Putamen (tissue), 1 donor: Measurements from ENCODE around the gene BMPR2.
"Not testable (repeated sequence)": the region's sequence is repeated elsewhere in the genome, so short reads cannot be mapped to it uniquely, and the experiment has no call there.

ENCODE experiments used
- DNase-seq: peaks from one replicate; pipeline ENCODE4 v3.0.0-alpha.2; 2016; ENCODE audit warnings: low spot score

BMPR2 gene

DNA sequence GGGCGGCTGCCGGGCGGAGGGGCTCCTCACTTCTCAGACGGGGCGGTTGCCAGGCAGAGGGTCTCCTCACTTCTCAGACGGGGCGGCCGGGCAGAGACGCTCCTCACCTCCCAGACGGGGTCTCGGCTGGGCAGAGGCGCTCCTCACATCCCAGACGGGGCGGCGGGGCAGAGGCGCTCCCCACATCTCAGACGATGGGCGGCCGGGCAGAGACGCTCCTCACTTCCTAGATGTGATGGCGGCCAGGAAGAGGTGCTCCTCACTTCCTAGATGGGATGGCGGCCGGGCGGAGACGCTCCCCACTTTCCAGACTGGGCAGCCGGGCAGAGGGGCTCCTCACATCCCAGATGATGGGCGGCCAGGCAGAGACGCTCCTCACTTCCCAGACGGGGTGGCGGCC is 159.2 kb downstream of the BMPR2 start:
- not testable (repeated sequence) for DNase-seq

DNA sequence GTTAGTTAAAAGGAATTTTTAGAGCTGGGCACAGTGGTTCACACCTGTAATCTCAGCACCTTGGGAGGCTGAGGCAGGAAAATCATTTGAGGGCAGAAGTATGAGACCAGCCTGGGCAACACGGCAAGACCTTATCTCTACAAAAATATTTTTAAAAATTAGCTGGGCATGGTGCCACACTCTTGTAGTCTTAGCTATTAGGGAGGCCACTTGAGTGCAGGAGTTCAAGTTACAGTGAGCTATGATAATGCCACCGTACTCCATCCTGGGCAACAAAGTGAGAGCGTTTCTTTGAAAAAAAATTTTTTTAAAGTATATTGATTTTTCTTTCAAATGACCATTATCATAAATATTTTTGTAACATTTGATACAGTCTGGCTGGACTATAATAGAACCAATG is 165.0 kb downstream of the BMPR2 start:
- DNase-seq, result no peak

DNA sequence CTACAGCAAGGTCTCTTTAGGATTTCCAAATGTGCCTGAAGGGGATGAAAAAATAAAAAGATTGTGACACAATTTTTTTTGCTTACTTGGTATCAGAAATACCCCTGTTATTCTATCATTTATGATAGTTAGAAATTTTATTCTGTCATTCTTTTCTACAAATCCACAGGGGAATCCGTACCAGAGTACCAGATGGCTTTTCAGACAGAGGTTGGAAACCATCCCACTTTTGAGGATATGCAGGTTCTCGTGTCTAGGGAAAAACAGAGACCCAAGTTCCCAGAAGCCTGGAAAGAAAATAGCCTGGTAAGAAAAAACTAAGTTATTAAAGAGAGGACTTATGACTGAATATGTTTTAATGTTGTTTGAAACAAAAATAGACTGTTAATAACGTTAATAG is 166.0 kb downstream of the BMPR2 start:
- DNase-seq, result no peak

DNA sequence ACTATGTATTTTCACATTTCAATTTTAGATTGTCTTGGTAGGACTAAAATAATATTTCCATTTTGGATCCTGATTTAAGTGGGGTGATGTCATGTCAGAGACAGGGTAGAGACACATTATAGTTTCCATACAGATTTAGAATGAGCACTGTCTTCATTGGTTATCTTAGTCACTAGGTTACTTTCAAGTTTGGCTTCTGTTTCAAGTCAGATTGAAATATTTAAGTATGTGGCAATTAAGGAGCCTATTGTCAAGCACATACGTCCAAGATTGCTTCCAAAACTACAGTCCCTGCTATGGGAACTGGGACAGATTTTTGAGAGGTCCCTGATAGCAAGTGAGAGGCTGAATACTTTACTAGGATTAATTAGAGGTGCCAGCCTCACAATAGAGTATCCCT is 169.4 kb downstream of the BMPR2 start:
- no peak for DNase-seq

DNA sequence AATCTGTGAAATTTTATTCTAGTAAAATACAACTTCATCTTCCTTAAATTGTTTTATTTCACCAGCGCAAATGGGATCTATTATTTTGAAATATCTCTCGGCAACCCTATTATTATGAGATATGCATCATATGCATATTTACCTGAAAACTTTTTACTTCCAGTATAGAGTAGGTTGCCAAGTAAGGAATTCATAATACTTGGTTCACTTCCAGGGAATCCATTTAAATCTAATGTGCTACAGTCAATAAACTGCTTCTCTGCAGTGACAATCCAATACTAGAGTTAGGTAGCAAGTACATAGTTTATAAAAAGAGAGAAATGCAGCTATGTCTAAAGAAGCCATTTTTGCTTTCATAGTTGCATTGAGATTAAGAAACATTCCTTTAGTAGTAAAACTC is 169.8 kb downstream of the BMPR2 start:
- DNase-seq, result no peak

DNA sequence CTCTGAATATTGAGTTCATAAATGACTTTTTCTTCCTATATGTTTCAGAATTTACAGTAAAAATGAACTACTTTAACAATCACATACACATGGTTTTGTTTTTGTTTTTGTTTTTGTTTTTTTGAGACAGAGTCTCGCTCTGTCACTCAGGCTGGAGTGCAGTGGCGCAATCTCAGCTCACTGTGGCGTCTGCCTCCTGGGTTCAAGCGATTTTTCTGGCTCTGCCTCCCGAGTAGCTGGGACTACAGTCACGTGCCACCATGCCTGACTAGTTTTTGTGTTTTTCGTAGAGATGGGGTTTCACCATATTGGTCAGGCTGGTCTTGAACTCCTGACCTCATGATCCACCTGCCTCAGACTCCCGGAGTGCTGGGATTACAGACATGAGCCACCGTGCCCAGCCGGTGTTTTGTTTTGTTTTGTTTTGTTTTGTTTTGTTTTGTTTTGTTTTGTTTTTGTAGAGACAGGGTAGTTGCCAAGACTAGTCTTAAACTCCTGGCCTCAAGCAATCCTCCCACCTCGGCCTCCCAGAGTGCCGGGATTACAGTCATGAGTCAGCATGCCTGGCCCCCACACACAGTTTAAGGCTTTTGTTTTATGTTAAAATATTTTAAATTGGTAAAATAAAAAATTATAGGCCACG is 170.5 kb downstream of the BMPR2 start:
- not testable (repeated sequence) for DNase-seq

DNA sequence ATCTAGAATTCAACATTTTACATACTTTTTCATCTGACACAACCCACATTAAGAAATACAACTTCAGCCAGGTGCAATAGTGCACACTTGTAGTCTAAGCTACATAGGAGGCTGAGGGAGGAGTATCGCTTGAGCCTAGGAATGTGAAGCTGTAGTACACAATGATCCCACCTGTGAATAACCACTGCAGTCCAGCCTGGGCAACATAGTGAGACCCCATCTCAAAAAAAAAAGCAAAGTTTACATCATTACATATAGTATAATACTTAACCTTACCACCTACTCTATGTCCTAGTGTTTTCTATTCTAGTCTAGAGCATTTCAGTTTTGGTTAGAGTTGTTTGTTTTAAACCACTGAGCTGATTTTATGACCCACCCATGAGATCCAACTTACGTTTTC is 172.1 kb downstream of the BMPR2 start:
- no peak for DNase-seq

DNA sequence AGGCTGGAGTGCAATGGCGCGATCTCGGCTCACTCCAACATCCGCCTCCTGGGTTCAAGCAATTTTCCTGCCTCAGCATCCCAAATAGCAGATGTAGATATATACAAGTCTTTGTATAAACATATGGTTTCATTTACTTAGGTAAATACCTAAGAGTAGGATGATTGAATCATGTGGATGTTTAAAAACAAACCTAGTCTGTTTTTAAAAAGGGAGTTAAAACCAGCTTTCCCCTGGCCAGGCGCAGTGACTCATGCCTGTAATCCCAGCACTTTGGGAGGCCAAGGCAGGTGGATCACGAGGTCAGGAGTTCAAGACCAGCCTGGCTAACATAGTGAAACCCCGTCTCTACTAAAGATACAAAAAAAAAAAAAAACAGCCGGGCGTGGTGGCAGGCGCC is 174.9 kb downstream of the BMPR2 start:
- DNase-seq, result not testable (repeated sequence)

DNA sequence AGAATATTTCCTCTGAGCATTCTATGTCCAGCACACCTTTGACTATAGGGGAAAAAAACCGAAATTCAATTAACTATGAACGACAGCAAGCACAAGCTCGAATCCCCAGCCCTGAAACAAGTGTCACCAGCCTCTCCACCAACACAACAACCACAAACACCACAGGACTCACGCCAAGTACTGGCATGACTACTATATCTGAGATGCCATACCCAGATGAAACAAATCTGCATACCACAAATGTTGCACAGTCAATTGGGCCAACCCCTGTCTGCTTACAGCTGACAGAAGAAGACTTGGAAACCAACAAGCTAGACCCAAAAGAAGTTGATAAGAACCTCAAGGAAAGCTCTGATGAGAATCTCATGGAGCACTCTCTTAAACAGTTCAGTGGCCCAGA is 179.2 kb downstream of the BMPR2 start:
- no peak for DNase-seq

DNA sequence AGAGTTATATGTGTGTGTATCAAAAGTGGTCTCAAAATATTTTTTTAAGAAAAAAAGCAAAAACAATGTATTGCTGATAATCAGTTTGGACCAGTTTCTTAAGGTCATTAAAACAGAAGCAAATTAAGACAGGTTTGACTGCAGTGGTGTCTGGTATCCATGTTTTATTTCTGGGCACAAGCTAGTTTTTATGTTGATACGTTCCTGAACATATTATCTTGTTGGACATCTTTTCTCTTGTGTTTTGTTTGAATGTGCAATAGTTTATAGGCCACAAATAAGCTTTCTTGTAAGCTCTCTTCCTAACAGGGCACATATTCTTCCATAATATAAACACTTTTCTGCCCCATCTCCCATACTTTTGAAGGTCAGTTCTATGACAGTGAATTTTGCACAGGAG is 184.1 kb downstream of the BMPR2 start:
- no peak for DNase-seq

DNA sequence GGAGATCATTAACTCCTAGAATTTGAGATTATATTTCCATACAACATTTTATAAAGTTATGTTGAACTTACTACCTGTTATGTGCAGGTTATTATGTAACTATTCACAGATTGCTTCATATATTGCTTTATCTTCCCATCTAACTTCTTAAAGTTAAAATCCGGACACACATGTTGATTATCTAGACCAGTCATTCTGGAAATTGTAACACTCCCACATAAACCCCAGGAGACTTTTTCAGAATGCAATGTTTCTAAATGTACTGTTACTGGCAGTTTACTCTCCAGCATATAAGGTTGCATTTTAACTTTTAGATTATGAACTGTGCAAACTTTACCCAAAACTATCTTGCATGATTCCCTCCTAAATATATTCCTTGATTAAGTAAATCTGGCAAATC is 188.1 kb downstream of the BMPR2 start:
- DNase-seq, result no peak

DNA sequence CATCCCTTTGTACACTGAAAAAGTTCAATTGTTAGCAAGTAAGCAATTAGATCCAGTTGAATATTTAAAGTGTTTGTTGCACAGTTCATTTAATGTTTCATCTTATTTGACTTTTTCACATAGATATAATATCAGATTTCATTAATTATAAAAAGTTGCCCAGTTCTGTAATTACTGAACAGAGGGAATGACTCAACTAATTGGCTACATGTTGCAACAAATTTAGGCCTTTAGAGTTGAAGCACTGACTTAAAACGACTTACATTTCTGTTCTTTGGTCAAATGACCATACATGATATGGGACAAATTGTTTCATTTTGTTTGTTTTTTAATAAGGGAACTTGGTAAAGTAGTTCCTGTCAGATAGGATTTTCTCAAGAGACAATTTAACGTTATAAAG is 190.2 kb downstream of the BMPR2 start:
- no peak for DNase-seq

DNA sequence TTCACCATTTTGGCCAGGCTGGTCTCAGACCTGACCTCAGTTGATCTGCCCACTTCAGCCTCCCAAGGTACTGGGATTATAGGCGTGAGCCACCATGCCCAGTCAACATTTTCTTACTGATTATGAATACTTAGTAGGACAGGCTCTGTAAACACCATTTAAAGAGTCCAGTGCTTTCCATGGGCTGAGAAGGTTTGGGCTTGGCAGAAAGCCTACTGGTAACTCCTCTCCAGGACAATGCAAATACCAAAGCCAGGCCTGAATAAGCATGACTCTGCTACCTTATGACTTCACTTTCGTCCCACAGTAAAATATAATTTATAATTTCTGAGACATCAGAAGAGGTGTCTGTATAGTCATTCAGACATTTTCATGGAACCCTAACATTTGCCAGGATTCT is 198.4 kb downstream of the BMPR2 start:
- no peak for DNase-seq

DNA sequence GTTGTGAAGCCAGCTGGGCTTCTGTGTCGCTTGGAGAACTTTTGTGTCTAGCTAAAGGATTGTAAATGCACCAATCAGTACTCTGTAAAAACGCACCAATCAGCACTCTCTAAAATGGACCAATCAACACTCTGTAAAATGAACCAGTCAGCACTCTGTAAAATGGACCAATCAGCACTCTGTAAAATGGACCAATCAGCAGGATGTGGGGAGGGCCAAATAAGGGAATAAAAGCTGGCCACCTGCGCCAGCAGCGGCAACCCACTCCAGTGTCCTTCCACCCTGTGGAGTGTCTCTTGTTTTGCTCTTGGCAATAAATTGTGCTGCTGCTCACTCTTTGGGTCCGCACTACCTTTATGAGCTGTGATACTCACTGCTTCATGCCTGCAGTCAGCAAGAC is 199.1 kb downstream of the BMPR2 start:
- DNase-seq, result not testable (repeated sequence)

DNA sequence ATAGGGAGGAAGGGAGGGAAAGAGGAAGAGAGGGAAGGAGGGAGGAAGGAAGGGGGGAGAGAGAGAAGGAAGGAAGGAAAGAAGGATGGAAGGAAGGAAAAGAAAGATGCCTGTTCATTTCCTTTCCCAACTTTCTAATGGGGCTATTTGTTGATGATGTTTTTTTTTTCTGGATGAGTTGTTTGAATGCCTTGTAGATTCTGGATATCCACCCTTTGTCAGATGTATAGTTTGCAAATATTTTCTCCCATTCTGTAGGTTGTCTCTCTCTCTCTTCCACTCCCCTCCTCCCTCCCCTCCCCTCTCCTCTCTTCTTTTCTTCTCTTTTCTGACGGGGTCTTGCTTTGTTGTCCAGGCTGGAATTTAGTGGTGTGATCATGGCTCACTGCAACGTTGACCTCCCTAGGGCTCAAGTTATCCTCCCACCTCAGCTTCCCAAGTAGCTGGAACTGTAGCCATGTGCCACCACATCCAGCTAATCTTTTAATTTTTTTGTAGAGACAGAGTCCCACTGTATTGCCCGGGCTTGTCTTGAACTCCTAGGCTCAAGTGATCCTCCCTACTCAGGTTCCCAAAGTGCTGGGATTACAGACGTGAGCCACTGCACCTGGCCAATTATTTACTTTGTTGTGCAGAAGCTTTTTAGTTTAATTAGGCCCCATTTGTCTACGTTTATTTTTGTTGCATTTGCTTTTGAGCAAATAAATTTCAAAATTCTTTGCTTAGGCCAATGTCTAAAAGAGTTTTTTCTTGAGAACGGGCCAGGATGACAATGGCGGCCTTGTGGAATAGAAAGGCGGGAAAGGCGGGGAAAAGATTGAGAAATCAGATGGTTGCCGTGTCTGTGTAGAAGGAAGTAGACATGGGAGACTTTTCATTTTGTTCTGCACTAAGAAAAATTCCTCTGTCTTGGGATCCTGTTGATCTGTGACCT is 201.4 kb downstream of the BMPR2 start:
- no peak for DNase-seq

DNA sequence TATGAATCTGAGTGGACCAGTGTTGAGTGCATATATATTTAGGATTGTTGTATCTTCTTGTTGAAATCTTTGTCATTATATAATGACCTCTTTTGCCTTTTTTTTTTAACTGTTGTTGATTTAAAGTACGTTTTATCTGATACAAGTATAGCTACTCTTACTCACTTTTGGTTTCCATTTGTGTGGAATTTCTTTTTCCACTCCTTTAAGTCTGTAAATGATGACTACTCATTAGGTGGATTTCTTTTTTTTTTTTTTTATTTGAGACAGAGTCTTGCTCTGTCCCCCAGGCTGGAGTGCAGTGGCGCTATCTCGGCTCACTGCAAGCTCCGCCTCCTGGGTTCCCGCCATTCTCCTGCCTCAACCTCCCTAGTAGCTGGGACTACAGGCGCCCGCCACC is 206.7 kb downstream of the BMPR2 start:
- DNase-seq, result not testable (repeated sequence)

DNA sequence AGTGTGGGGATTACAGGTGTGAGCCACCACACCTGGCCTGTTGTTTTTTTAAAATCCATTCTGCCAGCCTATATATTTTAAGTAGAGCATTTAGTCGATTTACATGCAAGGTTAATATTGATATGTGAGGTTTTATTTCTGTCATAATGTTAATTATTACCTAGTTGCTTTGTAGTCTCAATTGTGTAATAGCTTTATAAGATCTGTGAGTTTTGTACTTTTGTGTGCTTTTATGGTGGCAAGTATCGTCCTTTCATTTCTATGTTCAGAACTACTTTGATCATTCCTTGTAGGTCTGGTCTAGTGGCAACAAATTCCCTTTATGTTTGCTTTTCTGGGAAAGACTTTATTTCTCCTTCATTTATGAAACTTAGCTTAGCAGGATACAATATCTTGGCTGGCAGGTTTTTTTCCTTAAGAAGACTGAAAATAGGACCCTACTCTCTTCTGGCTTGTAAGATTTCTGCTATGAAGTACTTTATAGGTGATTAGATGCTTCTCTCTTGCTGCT is 207.6 kb downstream of the BMPR2 start:
- no peak for DNase-seq

DNA sequence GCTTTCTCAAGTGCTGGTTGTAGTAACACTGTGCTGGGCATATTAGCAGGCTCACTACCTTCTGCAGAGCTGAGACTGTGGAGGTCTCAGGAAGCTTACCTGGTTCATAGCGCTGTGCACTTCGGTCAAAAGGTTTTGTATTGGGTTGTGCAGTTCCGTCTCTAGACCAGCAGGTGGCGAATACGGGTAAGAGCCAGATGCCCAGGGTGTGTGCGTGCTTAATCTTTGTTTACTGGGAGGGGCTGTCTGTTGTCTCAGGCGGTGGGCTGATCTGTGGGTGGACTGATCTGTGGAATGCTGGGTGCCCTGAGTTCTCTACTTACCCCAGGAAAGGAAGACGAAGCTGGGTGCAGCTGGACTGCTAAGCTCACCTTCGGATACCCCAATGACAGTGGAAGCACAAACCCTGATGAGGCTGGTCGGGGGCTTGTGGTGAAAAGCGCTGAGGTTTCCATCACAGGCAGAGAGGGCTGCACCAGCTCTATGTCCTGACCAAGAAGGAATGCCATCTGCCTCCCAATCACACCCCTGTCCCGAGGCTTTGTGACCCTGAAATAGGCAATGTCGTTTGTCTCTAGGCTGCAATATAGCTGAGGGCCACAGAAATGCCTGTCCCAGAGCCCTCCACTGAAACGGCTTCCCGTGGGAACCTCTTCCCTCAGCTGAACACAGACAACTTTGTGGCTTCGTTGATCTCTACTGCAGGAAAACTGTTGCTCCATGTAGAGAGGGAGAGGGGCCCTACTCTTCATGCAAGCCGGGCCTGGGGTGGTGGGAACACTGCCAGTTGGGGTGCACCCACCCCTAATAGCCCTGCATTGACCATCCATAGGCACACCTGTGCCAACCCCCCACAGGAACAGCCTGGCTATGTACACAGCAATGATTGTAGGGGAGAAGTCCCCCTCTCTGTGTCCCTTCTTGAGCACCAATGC is 212.8 kb downstream of the BMPR2 start:
- DNase-seq, result peak; percentile 47

DNA sequence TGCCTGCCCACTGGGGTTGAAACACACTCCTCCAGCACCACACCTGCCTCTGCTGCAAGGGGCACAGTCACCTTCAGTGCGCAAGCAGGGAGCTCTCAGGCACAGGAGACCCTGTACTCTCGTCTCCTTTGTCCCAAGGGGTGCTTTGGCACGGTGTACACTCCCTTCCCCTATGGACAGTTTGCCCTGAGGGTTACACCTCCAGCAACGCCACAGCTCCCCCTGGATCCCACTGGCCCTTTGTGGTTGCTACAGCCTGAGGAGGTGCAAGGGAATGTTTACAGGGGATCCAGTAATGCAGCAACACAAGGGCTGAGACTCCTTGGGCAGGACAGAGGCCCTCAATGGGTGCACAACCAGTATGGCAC is 213.4 kb downstream of the BMPR2 start:
- DNase-seq, result no peak

DNA sequence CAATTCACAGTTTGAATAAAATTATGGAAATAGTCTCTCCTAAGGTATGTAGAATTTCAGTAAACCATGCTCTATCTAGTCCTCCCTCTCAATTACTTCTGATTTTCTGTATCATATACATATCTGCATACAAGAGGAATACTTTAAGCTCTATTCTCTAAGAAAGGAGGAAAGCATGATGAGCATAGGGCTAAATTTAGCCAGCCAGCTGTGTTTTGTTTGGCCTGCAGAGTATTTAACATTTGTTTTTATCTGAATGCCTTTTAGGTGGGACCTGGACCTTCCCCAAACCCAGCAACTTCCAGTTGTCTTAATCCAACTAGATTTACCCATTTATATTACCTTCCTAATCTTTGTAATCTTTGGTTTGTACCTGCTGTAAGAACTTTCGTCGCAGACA is 216.4 kb downstream of the BMPR2 start:
- no peak for DNase-seq

DNA sequence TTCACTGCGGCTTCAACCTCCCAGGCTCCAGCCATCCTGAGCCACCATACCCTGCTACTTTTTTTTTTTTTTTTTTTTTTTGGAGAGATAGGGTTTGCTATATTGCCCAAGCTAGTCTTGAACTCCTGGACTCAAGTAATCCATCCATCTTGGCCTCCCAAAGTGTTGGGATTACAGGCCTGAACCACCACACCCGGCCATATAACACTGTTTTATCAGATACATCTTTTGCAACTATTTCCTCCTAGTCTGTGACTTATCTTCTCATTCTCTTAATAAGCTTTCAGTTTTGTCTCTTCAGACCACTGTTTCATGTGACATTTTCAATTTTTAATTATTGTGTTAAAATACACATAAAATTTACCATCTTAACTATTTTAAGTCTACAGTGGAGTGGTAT is 223.0 kb downstream of the BMPR2 start:
- no peak for DNase-seq

DNA sequence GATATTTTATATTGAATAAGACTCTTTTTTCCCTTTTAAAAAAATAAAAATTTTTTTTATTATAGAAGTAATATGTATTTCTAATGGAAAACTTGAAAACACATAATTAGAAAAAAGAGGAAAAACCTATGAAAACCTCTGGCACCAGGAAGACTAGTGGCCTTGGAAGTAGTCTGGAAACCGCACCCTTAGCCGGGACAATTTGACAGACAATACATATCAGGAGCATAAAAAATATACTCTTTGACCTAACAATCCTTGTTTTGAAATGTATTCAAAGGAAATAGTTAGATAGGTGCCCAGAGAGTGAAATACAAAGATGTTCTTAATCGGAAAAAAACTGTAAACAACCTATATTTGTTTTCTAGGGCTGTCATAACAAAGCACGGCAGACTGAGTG is 223.8 kb downstream of the BMPR2 start:
- DNase-seq, result no peak
